ENCODE results near the gene MMP17.

- TF ChIP-seq POLR2AphosphoS5 (IDR thresholded peaks at IDR 0.05) (no peak), CTCF (IDR thresholded peaks at IDR 0.05) (no peak)
These were observed 41.9 kb upstream of the MMP17 start for GRCh38 chr12:131786331-131786730.
